Measurements from ENCODE around the gene SNRK.

GRCh38 chr3:43365601-43366305, 79.4 kb downstream of the SNRK start:
- TF ChIP-seq, protein P1, sequence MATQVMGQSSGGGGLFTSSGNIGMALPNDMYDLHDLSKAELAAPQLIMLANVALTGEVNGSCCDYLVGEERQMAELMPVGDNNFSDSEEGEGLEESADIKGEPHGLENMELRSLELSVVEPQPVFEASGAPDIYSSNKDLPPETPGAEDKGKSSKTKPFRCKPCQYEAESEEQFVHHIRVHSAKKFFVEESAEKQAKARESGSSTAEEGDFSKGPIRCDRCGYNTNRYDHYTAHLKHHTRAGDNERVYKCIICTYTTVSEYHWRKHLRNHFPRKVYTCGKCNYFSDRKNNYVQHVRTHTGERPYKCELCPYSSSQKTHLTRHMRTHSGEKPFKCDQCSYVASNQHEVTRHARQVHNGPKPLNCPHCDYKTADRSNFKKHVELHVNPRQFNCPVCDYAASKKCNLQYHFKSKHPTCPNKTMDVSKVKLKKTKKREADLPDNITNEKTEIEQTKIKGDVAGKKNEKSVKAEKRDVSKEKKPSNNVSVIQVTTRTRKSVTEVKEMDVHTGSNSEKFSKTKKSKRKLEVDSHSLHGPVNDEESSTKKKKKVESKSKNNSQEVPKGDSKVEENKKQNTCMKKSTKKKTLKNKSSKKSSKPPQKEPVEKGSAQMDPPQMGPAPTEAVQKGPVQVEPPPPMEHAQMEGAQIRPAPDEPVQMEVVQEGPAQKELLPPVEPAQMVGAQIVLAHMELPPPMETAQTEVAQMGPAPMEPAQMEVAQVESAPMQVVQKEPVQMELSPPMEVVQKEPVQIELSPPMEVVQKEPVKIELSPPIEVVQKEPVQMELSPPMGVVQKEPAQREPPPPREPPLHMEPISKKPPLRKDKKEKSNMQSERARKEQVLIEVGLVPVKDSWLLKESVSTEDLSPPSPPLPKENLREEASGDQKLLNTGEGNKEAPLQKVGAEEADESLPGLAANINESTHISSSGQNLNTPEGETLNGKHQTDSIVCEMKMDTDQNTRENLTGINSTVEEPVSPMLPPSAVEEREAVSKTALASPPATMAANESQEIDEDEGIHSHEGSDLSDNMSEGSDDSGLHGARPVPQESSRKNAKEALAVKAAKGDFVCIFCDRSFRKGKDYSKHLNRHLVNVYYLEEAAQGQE (IDR thresholded peaks at IDR 0.05; ENCODE audit: insufficient read depth in 1 of 2, low read depth in 2 of 2, low read length in 2 of 2), result no peak
- no peak for TF ChIP-seq POLR2AphosphoS5 (IDR thresholded peaks at IDR 0.05; ENCODE audit: low read depth, low read length)
- no peak for TF ChIP-seq SIN3A (IDR thresholded peaks at IDR 0.05; ENCODE audit: borderline replicate concordance, insufficient read depth, low read length)
- TF ChIP-seq TAF1 (IDR thresholded peaks at IDR 0.05; ENCODE audit: borderline replicate concordance, insufficient read depth, low read length), result no peak

Measured in PFSK-1 (cell line).